HepG2 (cell line): ENCODE results near the gene OR5AS1. TPM values are rescaled to one million over a fixed set of nuclear protein-coding genes. Genes with fewer than 3 reads are reported as not detected.

ENCODE experiments used
- ATAC-seq: fragments of 200-7000 bp; cut with Tn5 transposase; 3 replicates; pipeline ENCODE4 v1.9.1; 2020; ENCODE audit warnings: mild to moderate bottlenecking, moderate library complexity
- BruUV-seq: library from RNA; stranded (reverse); fragments of 400-500 nt; replicated peaks from 2 replicates; lab custom pipeline; 2021; lab: Mats Ljungman, UMichigan
- CTCF ChIA-PET: fragments of 300-600 bp; formaldehyde crosslinking; extraction: SDS; loops from one replicate; lab custom pipeline; 2021; ENCODE audit warnings: low total read pairs, inconsistent platforms, low intra/inter-chr PET ratio; lab: Yijun Ruan, JAX
- POLR2A ChIA-PET: fragments of 350-600 bp; sonication (Branson Sonifier 250); formaldehyde crosslinking; loops from one replicate; lab custom pipeline; 2020; ENCODE audit warnings: antibody characterized with exemption, inconsistent platforms; lab: Yijun Ruan, JAX
- DNase-seq: peaks from one replicate; pipeline ENCODE4 v3.0.0-alpha.2; 2015; ENCODE audit warnings: low spot score
- FAIRE-seq: peaks from 3 replicates; lab custom pipeline; 2011; peaks lifted over from hg19 to GRCh38; lab: Jason Lieb, UNC
- H2AFZ ChIP-seq: one replicate; pipeline ENCODE4 v1.6.1; 2011; ENCODE audit warnings: low read length, inconsistent platforms
- H3K27ac ChIP-seq: fragments of 300-600 bp; 3 replicates; pipeline ENCODE4 v1.8.0; 2011; ENCODE audit warnings: mixed run types, mild to moderate bottlenecking, mixed read lengths, low read length, inconsistent platforms; ENCODE audit not compliant: insufficient read depth; ENCODE audit errors: extremely low read length
- H3K27me3 ChIP-seq, 2 experiments: fragments of 200-600 bp in 1 of 2; 2 replicates in 1 of 2; 3 replicates in 1 of 2; pipeline versions ENCODE4 v1.6.0 to v1.8.0; 2011; ENCODE audit warnings: low read length in 2 of 2, mild to moderate bottlenecking in 2 of 2, moderate library complexity in 2 of 2, inconsistent platforms in 1 of 2; ENCODE audit not compliant: insufficient read depth in 2 of 2, control insufficient read depth in 1 of 2
- H3K36me3 ChIP-seq, 2 experiments: fragments of 200-600 bp in 1 of 2; replicated peaks in 1 of 2; 2 replicates in 1 of 2; 3 replicates in 1 of 2; pipeline versions ENCODE4 v1.5.1 to v1.8.0; 2011; ENCODE audit warnings: low read length in 2 of 2, inconsistent platforms in 1 of 2; ENCODE audit not compliant: insufficient read depth in 2 of 2, control insufficient read depth in 1 of 2
- H3K4me1 ChIP-seq: 2 replicates; pipeline ENCODE4 v1.5.1; 2012; ENCODE audit warnings: low read length, inconsistent platforms; ENCODE audit not compliant: insufficient read depth
- H3K4me2 ChIP-seq: 2 replicates; pipeline ENCODE4 v1.6.0; 2011; ENCODE audit warnings: low read depth, low read length, inconsistent platforms
- H3K4me3 ChIP-seq, 3 experiments: fragments of 200-600 bp in 1 of 3; sonication (generic), shearing (Covaris generic) in 1 of 3; replicated peaks in 1 of 3; 2 replicates each; pipeline ENCODE4 v1.5.1; 2011 to 2016; ENCODE audit warnings: low read length in 3 of 3, inconsistent platforms in 2 of 3, low read depth in 2 of 3, mild to moderate bottlenecking in 2 of 3, control low read depth in 1 of 3, mixed read lengths in 1 of 3; ENCODE audit not compliant: insufficient read depth in 1 of 3
- H3K79me2 ChIP-seq: one replicate; pipeline ENCODE4 v1.6.1; 2011; ENCODE audit warnings: low read length, inconsistent platforms; ENCODE audit not compliant: insufficient read depth
- H3K9ac ChIP-seq: 2 replicates; pipeline ENCODE4 v1.6.0; 2011; ENCODE audit warnings: mild to moderate bottlenecking, low read depth, low read length, inconsistent platforms; ENCODE audit not compliant: insufficient read depth
- H3K9me3 ChIP-seq: 2 replicates; pipeline ENCODE4 v1.5.1; 2012; ENCODE audit warnings: mild to moderate bottlenecking, low read length
- H4K20me1 ChIP-seq: 2 replicates; pipeline ENCODE4 v1.6.0; 2011; ENCODE audit warnings: inconsistent platforms, mild to moderate bottlenecking, low read length, moderate library complexity; ENCODE audit not compliant: insufficient read depth
- CCAR2 ChIP-seq: fragments of 200-400 bp; formaldehyde crosslinking; optimal IDR thresholded peaks from 2 replicates; pipeline ENCODE3; 2018; ENCODE audit warnings: low read depth, mild to moderate bottlenecking, low read length, moderate library complexity
- HDAC2 ChIP-seq: sonication (generic); formaldehyde crosslinking; IDR thresholded peaks from 2 replicates; pipeline ENCODE4 v1.4.0; 2020; ENCODE audit warnings: missing genetic modification reagents
- MTF2 ChIP-seq: sonication (generic); formaldehyde crosslinking; IDR thresholded peaks from 2 replicates; pipeline ENCODE4 v1.5.0; 2020; ENCODE audit warnings: missing genetic modification reagents, borderline replicate concordance
- MXD3 ChIP-seq: IDR thresholded peaks from 2 replicates; pipeline ENCODE4 v1.6.1; 2016; ENCODE audit warnings: mild to moderate bottlenecking, missing biosample characterization, missing genetic modification reagents
- PHF5A ChIP-seq: IDR thresholded peaks from one replicate; pipeline ENCODE4 v1.6.1; 2018; ENCODE audit warnings: low read depth, missing genetic modification reagents; ENCODE audit not compliant: unreplicated experiment
- SMAD3 ChIP-seq: sonication (generic); formaldehyde crosslinking; IDR thresholded peaks from 2 replicates; pipeline ENCODE4 v1.4.0; 2020; ENCODE audit warnings: missing genetic modification reagents
- ZNF747 ChIP-seq: sonication (generic); formaldehyde crosslinking; IDR thresholded peaks from 2 replicates; pipeline ENCODE4 v1.8.1; 2023; ENCODE audit warnings: missing genetic modification reagents, mild to moderate bottlenecking, borderline replicate concordance
- ZNF772 ChIP-seq: sonication (generic); formaldehyde crosslinking; IDR thresholded peaks from 2 replicates; pipeline ENCODE4 v1.5.0; 2020; ENCODE audit warnings: mild to moderate bottlenecking, missing genetic modification reagents
- ZNF790 ChIP-seq: sonication (generic); formaldehyde crosslinking; IDR thresholded peaks from 2 replicates; pipeline ENCODE4 v1.8.0; 2022; ENCODE audit warnings: missing genetic modification reagents, mild to moderate bottlenecking, borderline replicate concordance
- whole genome bisulfite sequencing: methylation state at CpG from one replicate; pipeline ENCODE4 v1.1.6; 2017; ENCODE audit warnings: low lambda C conversion rate; 5-methylcytosine and 5-hydroxymethylcytosine counted together
- in situ Hi-C: cut with HindIII; loops from 2 replicates; pipeline ENCODE4 v1.10.0; 2017; ENCODE audit warnings: low pct_unique_long_range_greater_than_20kb; ENCODE audit not compliant: extremely low pct_ligation_motif_present
- intact Hi-C: fragments of 100-400 bp; cut with micrococcal nuclease; formaldehyde crosslinking; loops from one replicate; pipeline ENCODE4 v1.10.0; 2022; ENCODE audit not compliant: unreplicated experiment
- polyA plus RNA-seq, 8 experiments: library from polyadenylated mRNA; depleted of rRNA in 3 of 8; stranded (reverse) in 7 of 8; unstranded in 1 of 8; fragments of >200 nt; fragmentation: Illumina TruSeq in 4 of 8; extraction: Trizol in 4 of 8; gene quantifications; 2 replicates each; pipeline versions ENCODE4 v1.2.1 to v1.2.3, GENCODE V29; 2011 to 2016; ENCODE audit warnings: low read depth in 4 of 8, missing spikeins in 1 of 8, mixed read lengths in 1 of 8; ENCODE audit not compliant: insufficient read depth in 1 of 8
- total RNA-seq, 5 experiments: library from RNA; depleted of rRNA; stranded (reverse); fragments of >200 nt; fragmentation: Illumina TruSeq; extraction: Trizol; gene quantifications; 2 replicates each; pipeline ENCODE4 v1.2.3, GENCODE V29; 2016; ENCODE audit warnings: low read depth in 1 of 5

Gene OR5AS1
- total and polyA plus RNA-seq, 2 of the 13 experiments (the other 11 are each of a cell fraction or from before 2014, with no cell fraction given) = not detected

- 0% methylated on average over 2 of the region's 2 CpGs for WGBS
- Histone ChIP-seq H3K27ac (no peak overlapping the region), H3K27me3 (no peaks in the 10 kb centered on the region), H3K4me1 (no peaks in the 10 kb centered on the region), H3K9ac (no peak overlapping the region), H3K79me2 (no peaks in the 10 kb centered on the region), H4K20me1 (no peaks in the 10 kb centered on the region), H2AFZ (no peak overlapping the region), H3K36me3 (no peaks in the 10 kb centered on the region), H3K4me2 (no peak overlapping the region), H3K9me3 (peaks cover 23% of the 10 kb centered on the region; the same call in 1 of the 2 replicates), H3K4me3 (no peak overlapping the region)
- no TSS peak for BruUV-seq
- intact Hi-C loops (no loop called here), in situ Hi-C loops (no loop called here)
- no peak for ATAC-seq
- TF ChIP-seq MTF2 (CRISPR knock-in tag) = no peak
- TF ChIP-seq ZNF747 = no peak
- no peak for TF ChIP-seq SMAD3 (CRISPR knock-in tag)
- no peak for TF ChIP-seq MXD3 (CRISPR knock-in tag)
- no peak for TF ChIP-seq ZNF790
- no peak for TF ChIP-seq HDAC2
- TF ChIP-seq ZNF772 (CRISPR knock-in tag) = no peak
- no peak for TF ChIP-seq CCAR2
- DNase-seq = no peak
- ChIA-PET CTCF (no interaction called here), POLR2A (no interaction called here)
- FAIRE-seq = no peak
These were observed 13.6 kb upstream of the OR5AS1 start for GRCh38 chr11:56013805-56014204.

- Histone ChIP-seq H3K4me2 (no peak overlapping the region), H3K4me1 (no peaks in the 10 kb centered on the region), H3K27ac (no peak overlapping the region), H3K36me3 (no peaks in the 10 kb centered on the region), H2AFZ (no peak overlapping the region), H3K9me3 (peaks cover 55% of the 10 kb centered on the region), H3K27me3 (no peaks in the 10 kb centered on the region), H3K9ac (no peak overlapping the region), H3K79me2 (no peaks in the 10 kb centered on the region), H4K20me1 (no peaks in the 10 kb centered on the region), H3K4me3 (no peak overlapping the region)
- ChIA-PET POLR2A (no interaction called here), CTCF (no interaction called here)
- BruUV-seq = no TSS peak
- no peak for DNase-seq
- in situ Hi-C loops (no loop called here), intact Hi-C loops (no loop called here)
- WGBS = 0% methylated on average over 1 of the region's 1 CpG
- no peak for ATAC-seq
- TF ChIP-seq PHF5A (CRISPR knock-in tag) = no peak
- FAIRE-seq = no peak
These were observed 18.1 kb downstream of the OR5AS1 start for GRCh38 chr11:56045538-56045937.
